LNCAP (cell line): ENCODE measurements around the gene DNMT3B.

Experiments used
- CTCF ChIP-seq: fragments of 450-650 bp; IDR thresholded peaks from 2 replicates; pipeline ENCODE4 v1.5.1; 2017; ENCODE audit warnings: mild to moderate bottlenecking

DNMT3B gene

GRCh38 chr20:32761831-32762753 is at the start of gene DNMT3B:
TSS of gene DNMT3B (plus strand) at chr20:32762385. CDS start at chr20:32780324, 17,939 bp downstream.
- no peak; the same call in 1 of the 2 replicates for TF ChIP-seq CTCF

GRCh38 chr20:32718749-32719348 is 43.3 kb upstream of the DNMT3B start:
- TF ChIP-seq CTCF, result no peak

- TF ChIP-seq CTCF, result no peak
Observed at GRCh38 chr20:32727683-32728082, 34.5 kb upstream of the DNMT3B start.

GRCh38 chr20:32731882-32732266 is 30.3 kb upstream of the DNMT3B start:
- TF ChIP-seq CTCF, result no peak

- TF ChIP-seq CTCF, result no peak
Observed at GRCh38 chr20:32737371-32738223, 24.6 kb upstream of the DNMT3B start.

GRCh38 chr20:32741151-32741550 is 21.0 kb upstream of the DNMT3B start:
- TF ChIP-seq CTCF, result no peak
